ENCODE measurements around the gene ARV1.

DNA sequence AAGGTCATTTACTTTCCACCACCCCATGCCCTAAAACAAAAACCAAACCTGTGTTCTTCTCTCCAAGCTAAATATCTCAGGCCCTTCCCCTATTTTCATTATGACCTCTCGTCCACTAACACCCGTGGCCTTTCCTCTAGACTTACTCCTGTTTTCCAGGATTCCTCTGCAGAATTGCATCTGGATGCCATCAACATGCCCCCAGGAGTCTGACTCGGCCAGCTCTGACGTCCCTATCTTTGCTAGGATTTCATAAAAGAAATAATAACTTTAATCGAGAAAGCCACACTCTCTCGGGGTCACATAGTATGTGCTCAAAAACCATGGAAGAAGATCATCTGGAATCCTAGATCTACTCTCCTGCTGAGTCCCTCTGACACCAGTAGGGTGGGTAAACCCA, 47.7 kb downstream of the ARV1 start:
- no peak for TF ChIP-seq POLR2A (IDR thresholded peaks at IDR 0.05)
- TF ChIP-seq, protein P1, sequence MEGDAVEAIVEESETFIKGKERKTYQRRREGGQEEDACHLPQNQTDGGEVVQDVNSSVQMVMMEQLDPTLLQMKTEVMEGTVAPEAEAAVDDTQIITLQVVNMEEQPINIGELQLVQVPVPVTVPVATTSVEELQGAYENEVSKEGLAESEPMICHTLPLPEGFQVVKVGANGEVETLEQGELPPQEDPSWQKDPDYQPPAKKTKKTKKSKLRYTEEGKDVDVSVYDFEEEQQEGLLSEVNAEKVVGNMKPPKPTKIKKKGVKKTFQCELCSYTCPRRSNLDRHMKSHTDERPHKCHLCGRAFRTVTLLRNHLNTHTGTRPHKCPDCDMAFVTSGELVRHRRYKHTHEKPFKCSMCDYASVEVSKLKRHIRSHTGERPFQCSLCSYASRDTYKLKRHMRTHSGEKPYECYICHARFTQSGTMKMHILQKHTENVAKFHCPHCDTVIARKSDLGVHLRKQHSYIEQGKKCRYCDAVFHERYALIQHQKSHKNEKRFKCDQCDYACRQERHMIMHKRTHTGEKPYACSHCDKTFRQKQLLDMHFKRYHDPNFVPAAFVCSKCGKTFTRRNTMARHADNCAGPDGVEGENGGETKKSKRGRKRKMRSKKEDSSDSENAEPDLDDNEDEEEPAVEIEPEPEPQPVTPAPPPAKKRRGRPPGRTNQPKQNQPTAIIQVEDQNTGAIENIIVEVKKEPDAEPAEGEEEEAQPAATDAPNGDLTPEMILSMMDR (IDR thresholded peaks at IDR 0.05) = no peak
- TF ChIP-seq EP300 (IDR thresholded peaks at IDR 0.05) = no peak
- no peak for TF ChIP-seq POLR2AphosphoS5 (IDR thresholded peaks at IDR 0.05)

Data from suprapubic skin (tissue), 4 donors.